Activated CD8-positive, alpha-beta T cell treated with anti-CD3 and anti-CD28 coated beads for 36 hours (primary cell): ENCODE results near the gene ITPRID1. TPM values are rescaled to one million over a fixed set of nuclear protein-coding genes. Genes with fewer than 3 reads are reported as not detected.

Experiments used
- ATAC-seq: fragments of 200-7000 bp; cut with Tn5 transposase; one replicate; pipeline ENCODE4 v1.10.0; 2021; ENCODE audit warnings: mild to moderate bottlenecking, moderate library complexity
- CTCF ChIA-PET: fragments of 350-600 bp; sonication (Branson Sonifier 250); formaldehyde crosslinking; loops from one replicate; lab custom pipeline; 2021; ENCODE audit warnings: antibody characterized with exemption; lab: Charles Lee
- POLR2A ChIA-PET: fragments of 350-600 bp; sonication (Branson Sonifier 250); formaldehyde crosslinking; loops from one replicate; lab custom pipeline; 2021; ENCODE audit warnings: antibody characterized with exemption; lab: Charles Lee
- DNase-seq: peaks from one replicate; pipeline ENCODE4 v3.0.0-alpha.2; 2020
- H3K27ac Mint-ChIP-seq: one replicate; pipeline ENCODE4 v1.8.0; 2021; ENCODE audit warnings: mild to moderate bottlenecking, mixed read lengths
- H3K27me3 Mint-ChIP-seq: one replicate; pipeline ENCODE4 v1.8.0; 2021; ENCODE audit warnings: mixed read lengths
- H3K36me3 Mint-ChIP-seq: one replicate; pipeline ENCODE4 v1.8.0; 2021; ENCODE audit warnings: low read depth, mixed read lengths
- H3K4me1 Mint-ChIP-seq: one replicate; pipeline ENCODE4 v1.8.0; 2021; ENCODE audit warnings: low read depth, mixed read lengths
- H3K4me3 Mint-ChIP-seq: one replicate; pipeline ENCODE4 v1.8.0; 2021; ENCODE audit warnings: mild to moderate bottlenecking, moderate library complexity, mixed read lengths
- H3K9me3 Mint-ChIP-seq: one replicate; pipeline ENCODE4 v1.8.0; 2021; ENCODE audit warnings: mixed read lengths
- intact Hi-C: fragments of 100-400 bp; cut with micrococcal nuclease; formaldehyde crosslinking; loops from one replicate; pipeline ENCODE4 v1.10.0; 2022
- total RNA-seq, 2 experiments: library from RNA; stranded (reverse); gene quantifications; one replicate each; pipeline ENCODE4 v1.2.3, GENCODE V29; 2021
- TF ChIP-seq, protein P1 (sequence below): fragments of 200-600 bp; IDR thresholded peaks from one replicate; pipeline ENCODE4 v1.8.0; 2022; ENCODE audit warnings: antibody characterized with exemption, mild to moderate bottlenecking

The ITPRID1 gene
- total RNA-seq, 2 experiments from 2014 or later: not detected

DNA sequence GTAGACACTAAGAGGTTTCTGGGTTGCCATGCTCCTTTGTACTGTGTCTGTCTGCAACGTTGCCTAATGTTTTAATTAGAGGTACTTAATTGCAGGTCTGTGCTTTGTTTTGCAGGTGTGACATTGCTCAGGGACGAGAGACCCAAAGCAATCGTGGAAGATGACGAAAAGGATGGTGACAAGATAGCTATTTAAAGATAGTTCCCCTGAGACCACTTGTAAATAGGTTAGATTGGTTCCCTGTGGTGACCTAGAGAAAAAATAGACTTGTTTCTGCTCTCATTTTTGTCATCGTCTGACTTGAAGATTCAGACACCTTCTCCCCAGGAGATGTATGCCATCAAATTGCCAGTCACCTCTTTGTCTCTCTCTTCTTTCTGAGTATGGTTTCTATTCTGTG, 193.2 kb downstream of the ITPRID1 start:
- ChIA-PET POLR2A (no interaction called here), CTCF (no interaction called here)
- Mint-ChIP-seq H3K9me3 (no peaks in the 10 kb centered on the region), H3K4me3 (no peak overlapping the region), H3K27ac (no peak overlapping the region), H3K27me3 (no peaks in the 10 kb centered on the region), H3K36me3 (no peaks in the 10 kb centered on the region), H3K4me1 (no peaks in the 10 kb centered on the region)
- ATAC-seq (no peak), DNase-seq (no peak)
- TF ChIP-seq, protein P1, sequence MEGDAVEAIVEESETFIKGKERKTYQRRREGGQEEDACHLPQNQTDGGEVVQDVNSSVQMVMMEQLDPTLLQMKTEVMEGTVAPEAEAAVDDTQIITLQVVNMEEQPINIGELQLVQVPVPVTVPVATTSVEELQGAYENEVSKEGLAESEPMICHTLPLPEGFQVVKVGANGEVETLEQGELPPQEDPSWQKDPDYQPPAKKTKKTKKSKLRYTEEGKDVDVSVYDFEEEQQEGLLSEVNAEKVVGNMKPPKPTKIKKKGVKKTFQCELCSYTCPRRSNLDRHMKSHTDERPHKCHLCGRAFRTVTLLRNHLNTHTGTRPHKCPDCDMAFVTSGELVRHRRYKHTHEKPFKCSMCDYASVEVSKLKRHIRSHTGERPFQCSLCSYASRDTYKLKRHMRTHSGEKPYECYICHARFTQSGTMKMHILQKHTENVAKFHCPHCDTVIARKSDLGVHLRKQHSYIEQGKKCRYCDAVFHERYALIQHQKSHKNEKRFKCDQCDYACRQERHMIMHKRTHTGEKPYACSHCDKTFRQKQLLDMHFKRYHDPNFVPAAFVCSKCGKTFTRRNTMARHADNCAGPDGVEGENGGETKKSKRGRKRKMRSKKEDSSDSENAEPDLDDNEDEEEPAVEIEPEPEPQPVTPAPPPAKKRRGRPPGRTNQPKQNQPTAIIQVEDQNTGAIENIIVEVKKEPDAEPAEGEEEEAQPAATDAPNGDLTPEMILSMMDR: no peak
- intact Hi-C loops: no loop called here

Other genes starting within 250 kb of the ITPRID1 start
- not detected for gene NEUROD6, start 173.4 kb upstream of the ITPRID1 start, total RNA-seq
- not detected for gene PPP1R17, start 173.1 kb downstream of the ITPRID1 start, total RNA-seq